SK-N-SH (cell line): ENCODE measurements around the gene FZD4. TPM values are rescaled to one million over a fixed set of nuclear protein-coding genes. Genes with fewer than 3 reads are reported as not detected.

Source experiments
- CTCF ChIA-PET: fragments of 300-600, 350-600 bp; formaldehyde crosslinking; extraction: SDS; loops from one replicate; lab custom pipeline; 2021; lab: Yijun Ruan, JAX
- POLR2A ChIA-PET: fragments of 350-600 bp; sonication (Branson Sonifier 250); formaldehyde crosslinking; extraction: SDS; loops from one replicate; lab custom pipeline; 2020; ENCODE audit warnings: antibody characterized with exemption, inconsistent platforms; lab: Yijun Ruan, JAX
- DNase-seq: peaks from one replicate; pipeline ENCODE4 v3.0.0; 2012
- H2AFZ ChIP-seq: fragments of 200-600 bp; sonication (generic); 2 replicates; pipeline ENCODE4 v1.8.1; 2016; ENCODE audit warnings: antibody characterized with exemption, mild to moderate bottlenecking, low read depth
- H3F3A ChIP-seq: fragments of 200-600 bp; sonication (generic); replicated peaks from 2 replicates; pipeline ENCODE3; 2016; ENCODE audit warnings: antibody characterized with exemption, mild to moderate bottlenecking; ENCODE audit not compliant: insufficient read depth
- H3K27ac ChIP-seq, 2 experiments: fragments of 200-500 bp in 1 of 2; fragments of 200-600 bp in 1 of 2; sonication (Bioruptor generic) in 1 of 2; sonication (generic), shearing (Covaris generic) in 1 of 2; 2 replicates each; pipeline versions ENCODE4 v1.5.1 to v1.6.1; 2014 to 2016; ENCODE audit warnings: low read depth in 2 of 2, inconsistent platforms in 1 of 2, low read length in 1 of 2, mild to moderate bottlenecking in 1 of 2, mixed read lengths in 1 of 2
- H3K27me3 ChIP-seq: fragments of 200-600 bp; sonication (generic), shearing (Covaris generic); 2 replicates; pipeline ENCODE4 v1.6.1; 2016; ENCODE audit warnings: mixed run types; ENCODE audit not compliant: insufficient read depth
- H3K36me3 ChIP-seq, 2 experiments: fragments of 200-500 bp in 1 of 2; fragments of 200-600 bp in 1 of 2; sonication (Bioruptor generic) in 1 of 2; sonication (generic) in 1 of 2; replicated peaks in 1 of 2; 2 replicates each; pipeline versions ENCODE3 to v1.5.1; 2014 to 2016; ENCODE audit warnings: low read length in 1 of 2, mild to moderate bottlenecking in 1 of 2; ENCODE audit not compliant: insufficient read depth in 2 of 2, control insufficient read depth in 1 of 2
- H3K4me1 ChIP-seq, 2 experiments: fragments of 200-500 bp in 1 of 2; fragments of 200-600 bp in 1 of 2; sonication (Bioruptor generic) in 1 of 2; sonication (generic), shearing (Covaris generic) in 1 of 2; 2 replicates each; pipeline versions ENCODE4 v1.5.1 to v1.6.1; 2014 to 2016; ENCODE audit warnings: low read depth in 1 of 2, low read length in 1 of 2, mixed run types in 1 of 2; ENCODE audit not compliant: insufficient read depth in 2 of 2, control insufficient read depth in 1 of 2
- H3K4me2 ChIP-seq: fragments of 200-600 bp; sonication (generic), shearing (Covaris generic); 2 replicates; pipeline ENCODE4 v1.6.1; 2017; ENCODE audit warnings: mixed run types
- H3K4me3 ChIP-seq, 2 experiments: fragments of 200-500 bp in 1 of 2; fragments of 200-600 bp in 1 of 2; sonication (Bioruptor generic) in 1 of 2; sonication (generic), shearing (Covaris generic) in 1 of 2; 2 replicates each; pipeline versions ENCODE4 v1.5.1 to v1.8.1; 2014 to 2016; ENCODE audit warnings: low read depth in 2 of 2, inconsistent platforms in 1 of 2, low read length in 1 of 2, mild to moderate bottlenecking in 1 of 2, mixed read lengths in 1 of 2, moderate library complexity in 1 of 2
- H3K79me2 ChIP-seq: fragments of 200-600 bp; sonication (generic); 2 replicates; pipeline ENCODE4 v1.8.1; 2017; ENCODE audit warnings: mild to moderate bottlenecking; ENCODE audit not compliant: insufficient read depth
- H3K9ac ChIP-seq: fragments of 200-600 bp; sonication (generic); 2 replicates; pipeline ENCODE4 v1.6.1; 2017; ENCODE audit warnings: mixed run types
- H3K9me2 ChIP-seq: fragments of 200-600 bp; sonication (generic); 2 replicates; pipeline ENCODE4 v1.6.1; 2017; ENCODE audit warnings: mixed run types
- H3K9me3 ChIP-seq: fragments of 200-600 bp; sonication (generic); 2 replicates; pipeline ENCODE4 v1.6.1; 2017; ENCODE audit warnings: mixed run types, mild to moderate bottlenecking, moderate library complexity
- H4K20me1 ChIP-seq: fragments of 200-600 bp; sonication (generic); 2 replicates; pipeline ENCODE4 v1.6.1; 2017; ENCODE audit warnings: mild to moderate bottlenecking, mixed run types; ENCODE audit not compliant: insufficient read depth
- CTCF ChIP-seq: fragments of 200-600 bp; sonication (generic); IDR thresholded peaks from 2 replicates; pipeline ENCODE4 v1.6.1; 2017; ENCODE audit warnings: antibody characterized with exemption, mild to moderate bottlenecking, moderate library complexity
- ELF1 ChIP-seq: IDR thresholded peaks from 2 replicates; pipeline ENCODE4 v1.4.0; 2012
- GATA2 ChIP-seq: sonication (generic); formaldehyde crosslinking; IDR thresholded peaks from 2 replicates; pipeline ENCODE4 v1.5.0; 2020; ENCODE audit warnings: mild to moderate bottlenecking, missing genetic modification reagents
- IRF3 ChIP-seq: fragments of 150-350 bp; IDR thresholded peaks from 2 replicates; pipeline ENCODE4 v1.6.1; 2016; ENCODE audit warnings: mild to moderate bottlenecking, low read depth, low read length
- JUND ChIP-seq: IDR thresholded peaks from 2 replicates; pipeline ENCODE4 v1.4.0; 2012
- PBX3 ChIP-seq: IDR thresholded peaks from 2 replicates; pipeline ENCODE4; 2012
- RCOR1 ChIP-seq: fragments of 150-350 bp; IDR thresholded peaks from 2 replicates; pipeline ENCODE4 v1.6.1; 2017; ENCODE audit warnings: antibody characterized with exemption, low read length
- REST ChIP-seq: IDR thresholded peaks from 2 replicates; pipeline ENCODE4 v1.6.1; 2012; ENCODE audit warnings: mild to moderate bottlenecking, low read depth, low read length, moderate library complexity
- TCF12 ChIP-seq: IDR thresholded peaks from 2 replicates; pipeline ENCODE4 v1.4.0; 2012
- USF1 ChIP-seq: IDR thresholded peaks from 2 replicates; pipeline ENCODE4 v1.4.0; 2012; ENCODE audit warnings: low read depth, borderline replicate concordance
- YY1 ChIP-seq: IDR thresholded peaks from 2 replicates; pipeline ENCODE4 v1.4.0; 2012; ENCODE audit warnings: low read depth, mild to moderate bottlenecking
- WGBS: methylation state at CpG from one replicate; pipeline ENCODE4 v1.1.6; 2017; ENCODE audit warnings: low lambda C conversion rate; 5-methylcytosine and 5-hydroxymethylcytosine counted together
- polyA plus RNA-seq, 3 experiments: library from polyadenylated mRNA; depleted of rRNA; stranded (reverse); fragments of >200 nt; gene quantifications; 2 replicates each; pipeline ENCODE4 v1.2.3, GENCODE V29; 2012

FZD4 gene
- polyA plus RNA-seq, 1 of the 3 experiments (the other 2 are of a cell fraction), result 0.72 TPM

GRCh38 chr11:86918496-86918895, 36.7 kb downstream of the FZD4 start:
- POLR2A ChIA-PET, result no interaction called here
- Histone ChIP-seq H4K20me1 (no peaks in the 10 kb centered on the region), H3K27me3 (no peaks in the 10 kb centered on the region), H3K9me2 (no peaks in the 10 kb centered on the region), H3K4me1 (peaks cover 0 to 34% of the 10 kb centered on the region in 2 experiments; a peak in 3 of 4 replicates), H3K9ac (peak overlapping the region; percentile 10; the same call in 1 of the 2 replicates), H3K79me2 (peaks cover 29% of the 10 kb centered on the region; the same call in 1 of the 2 replicates), H3K27ac (peak overlapping the region in 1 of 2 experiments; percentile 96; a peak in 2 of 4 replicates), H3K9me3 (no peaks in the 10 kb centered on the region), H2AFZ (no peak overlapping the region), H3K4me3 (no peak overlapping the region), H3K36me3 (peaks cover 2 to 20% of the 10 kb centered on the region in 2 experiments), H3K4me2 (no peak overlapping the region), H3F3A (peaks cover 43% of the 10 kb centered on the region)
- TF ChIP-seq JUND (no peak), TCF12 (no peak), YY1 (no peak), REST (no peak), USF1 (no peak), GATA2 (CRISPR knock-in tag) (no peak), CTCF (no peak), IRF3 (no peak), RCOR1 (no peak), PBX3 (no peak), ELF1 (no peak)
- WGBS, result 83% methylated on average over 2 of the region's 2 CpGs
- no peak for DNase-seq
- CTCF ChIA-PET, result interaction anchor here (0.5 to 6.2 kb wide), 5 partner anchors 8 to 757 kb away, joined by 3 to 123 read pairs (median 5); no protein-coding TSS in a partner anchor
